NT2/D1 (cell line): Measurements from ENCODE around the gene COBLL1.

ENCODE experiments used
- DNase-seq: peaks from one replicate; pipeline ENCODE4 v3.0.0-alpha.2; 2011; ENCODE audit warnings: low read depth, low spot score
- H3K27me3 ChIP-seq: 2 replicates; pipeline ENCODE4 v1.6.0; 2011; ENCODE audit warnings: mild to moderate bottlenecking; ENCODE audit not compliant: insufficient read length, insufficient read depth
- H3K36me3 ChIP-seq: 2 replicates; pipeline ENCODE4 v1.6.1; 2011; ENCODE audit warnings: mild to moderate bottlenecking, low read length, mixed read lengths; ENCODE audit not compliant: insufficient read depth, insufficient read length
- H3K4me1 ChIP-seq: 2 replicates; pipeline ENCODE4 v1.5.1; 2011; ENCODE audit not compliant: insufficient read depth, insufficient read length
- H3K4me3 ChIP-seq: 2 replicates; pipeline ENCODE4 v1.5.1; 2011; ENCODE audit warnings: low read depth; ENCODE audit not compliant: insufficient read length
- H3K9ac ChIP-seq: 2 replicates; pipeline ENCODE4 v1.6.0; 2011; ENCODE audit warnings: low read depth; ENCODE audit not compliant: insufficient read length
- H3K9me3 ChIP-seq: 2 replicates; pipeline ENCODE4 v1.5.1; 2011; ENCODE audit warnings: mild to moderate bottlenecking, low read length; ENCODE audit not compliant: insufficient read depth
- SUZ12 ChIP-seq: IDR thresholded peaks from 2 replicates; pipeline ENCODE4 v1.6.1; 2011; ENCODE audit not compliant: insufficient read length, insufficient read depth; ENCODE audit errors: extremely low read depth
- YY1 ChIP-seq: IDR thresholded peaks from 2 replicates; pipeline ENCODE4 v1.6.1; 2011; ENCODE audit not compliant: insufficient read length, insufficient read depth
- ZNF274 ChIP-seq: IDR thresholded peaks from 2 replicates; pipeline ENCODE4 v1.6.1; 2011; ENCODE audit warnings: mild to moderate bottlenecking, low read depth, low read length

The COBLL1 gene

GRCh38 chr2:164793529-164793928 is 48.1 kb downstream of the COBLL1 start:
- DNase-seq: no peak
- no peaks in the 10 kb centered on the region for H3K36me3 ChIP-seq

DNA sequence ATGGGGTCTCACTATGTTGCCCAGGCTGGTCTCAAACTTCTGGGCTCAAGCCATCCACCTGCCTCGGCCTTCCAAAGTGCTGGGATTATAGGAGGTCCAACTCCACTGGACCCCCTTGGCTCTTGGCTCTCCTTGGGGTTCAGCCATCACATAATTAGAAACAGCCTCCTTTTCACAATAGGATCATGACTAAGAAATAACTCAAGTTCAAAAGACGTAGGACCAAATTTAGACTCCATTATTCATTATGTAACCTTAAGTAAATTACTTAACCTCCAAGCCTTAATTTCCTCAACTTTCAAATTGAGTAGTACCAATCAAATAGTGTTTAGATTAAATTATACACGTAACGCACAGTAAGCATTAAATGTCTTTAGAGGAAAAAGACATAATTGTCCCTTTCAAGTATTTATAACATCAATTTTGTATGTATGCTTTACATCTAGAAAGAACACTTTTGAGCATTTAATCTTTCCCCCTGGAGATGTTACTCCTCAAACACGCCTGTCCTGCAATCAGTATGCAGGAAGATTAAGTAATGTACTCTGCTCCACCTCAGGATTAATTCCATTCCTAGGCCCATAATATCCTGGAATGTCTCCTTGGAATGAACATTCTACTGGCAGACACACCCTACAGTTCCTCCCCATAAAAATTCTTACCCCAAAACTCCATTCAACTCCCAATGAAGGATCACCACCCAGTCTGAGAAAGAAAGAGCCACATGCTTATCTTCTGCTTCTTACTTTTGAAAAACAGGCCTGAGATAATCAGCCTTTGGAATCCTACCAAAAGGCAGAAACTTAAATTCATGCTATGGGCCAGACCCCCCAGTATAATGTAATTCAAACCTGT is 49.1 kb downstream of the COBLL1 start:
- no peaks in the 10 kb centered on the region for H3K9me3 ChIP-seq
- no peaks in the 10 kb centered on the region for H3K36me3 ChIP-seq
- H3K9ac ChIP-seq: no peak overlapping the region
- H3K4me1 ChIP-seq: no peaks in the 10 kb centered on the region
- H3K4me3 ChIP-seq: no peak overlapping the region
- no peak for DNase-seq
- no peaks in the 10 kb centered on the region for H3K27me3 ChIP-seq
- TF ChIP-seq YY1 (no peak), SUZ12 (no peak), ZNF274 (no peak)

More at GRCh38 chr2:164793529-164793928, 48.1 kb downstream of the COBLL1 start:
- Histone ChIP-seq H3K9ac (no peak overlapping the region), H3K4me1 (no peaks in the 10 kb centered on the region), H3K9me3 (no peaks in the 10 kb centered on the region), H3K4me3 (no peak overlapping the region), H3K27me3 (no peaks in the 10 kb centered on the region)
- no peak for TF ChIP-seq ZNF274
- TF ChIP-seq SUZ12: no peak
- TF ChIP-seq YY1: no peak

- no peak for DNase-seq
- Histone ChIP-seq H3K27me3 (no peaks in the 10 kb centered on the region), H3K4me1 (no peaks in the 10 kb centered on the region), H3K36me3 (no peaks in the 10 kb centered on the region), H3K9ac (no peak overlapping the region), H3K9me3 (no peaks in the 10 kb centered on the region), H3K4me3 (no peak overlapping the region)
- TF ChIP-seq ZNF274 (no peak), SUZ12 (no peak), YY1 (no peak)
Measured at GRCh38 chr2:164789968-164790367, 51.7 kb downstream of the COBLL1 start.

- DNase-seq: no peak
- TF ChIP-seq YY1 (no peak), SUZ12 (no peak), ZNF274 (no peak)
- no peaks in the 10 kb centered on the region for H3K27me3 ChIP-seq
Measured at GRCh38 chr2:164786787-164787186, 54.8 kb downstream of the COBLL1 start.

DNA sequence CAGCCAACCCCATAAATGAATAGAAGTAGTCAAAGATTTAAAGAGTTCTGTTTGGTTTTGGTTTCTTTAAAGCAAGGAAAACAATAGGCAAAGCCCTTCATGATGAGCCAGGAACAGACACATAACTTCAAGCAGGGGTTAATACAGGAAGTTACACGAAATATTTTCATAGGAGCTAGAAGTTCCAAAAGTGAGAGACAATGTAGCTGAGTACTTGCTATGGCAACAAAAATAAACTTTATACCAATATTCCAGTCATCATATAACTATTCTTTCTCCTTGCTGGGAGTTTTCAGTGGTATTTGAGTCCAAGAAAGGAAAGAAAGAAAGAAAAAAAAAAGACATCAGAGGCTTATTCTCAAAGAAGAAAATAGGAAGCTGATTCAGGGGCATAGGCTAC is 56.2 kb downstream of the COBLL1 start:
- Histone ChIP-seq H3K4me1 (no peaks in the 10 kb centered on the region), H3K4me3 (no peak overlapping the region), H3K36me3 (no peaks in the 10 kb centered on the region), H3K9me3 (no peaks in the 10 kb centered on the region), H3K27me3 (no peaks in the 10 kb centered on the region), H3K9ac (no peak overlapping the region)
- no peak for DNase-seq
- TF ChIP-seq SUZ12 (no peak), YY1 (no peak), ZNF274 (no peak)

More at GRCh38 chr2:164786787-164787186, 54.8 kb downstream of the COBLL1 start:
- no peaks in the 10 kb centered on the region for H3K4me1 ChIP-seq
- H3K4me3 ChIP-seq: no peak overlapping the region
- no peaks in the 10 kb centered on the region for H3K36me3 ChIP-seq
- H3K9me3 ChIP-seq: no peaks in the 10 kb centered on the region
- no peak overlapping the region for H3K9ac ChIP-seq

- no peaks in the 10 kb centered on the region for H3K27me3 ChIP-seq
- TF ChIP-seq YY1: no peak
- no peak overlapping the region for H3K9ac ChIP-seq
- H3K9me3 ChIP-seq: no peaks in the 10 kb centered on the region
- no peak overlapping the region for H3K4me3 ChIP-seq
- peak; percentile 56 for DNase-seq
- H3K4me1 ChIP-seq: no peaks in the 10 kb centered on the region
- H3K36me3 ChIP-seq: no peaks in the 10 kb centered on the region
Measured at GRCh38 chr2:164784376-164784775, 57.2 kb downstream of the COBLL1 start.

- Histone ChIP-seq H3K9ac (no peak overlapping the region), H3K9me3 (no peaks in the 10 kb centered on the region), H3K4me3 (no peak overlapping the region), H3K27me3 (no peaks in the 10 kb centered on the region), H3K36me3 (no peaks in the 10 kb centered on the region), H3K4me1 (no peaks in the 10 kb centered on the region)
- TF ChIP-seq ZNF274 (no peak), YY1 (no peak), SUZ12 (no peak)
- no peak for DNase-seq
Measured at GRCh38 chr2:164782323-164782722, 59.3 kb downstream of the COBLL1 start.
